DOHH2 (cell line): ENCODE results near the gene GRAMD2A.

Source experiments
- CTCF ChIP-seq: fragments of 200-600 bp; sonication (generic); IDR thresholded peaks from one replicate; pipeline ENCODE4 v1.5.1; 2014; ENCODE audit warnings: antibody characterized with exemption, mild to moderate bottlenecking, low read depth, low read length; ENCODE audit not compliant: poor library complexity, severe bottlenecking
- EZH2phosphoT487 ChIP-seq: fragments of 200-600 bp; sonication (generic); IDR thresholded peaks from 2 replicates; pipeline ENCODE4 v1.6.1; 2017; ENCODE audit warnings: borderline replicate concordance, mild to moderate bottlenecking, antibody characterized with exemption, low read length, moderate library complexity, mixed read lengths

GRCh38 chr15:72154316-72154715, 43.3 kb downstream of the GRAMD2A start:
- no peak for TF ChIP-seq CTCF
- TF ChIP-seq EZH2phosphoT487 = no peak
